SK-N-SH treated with all-trans-retinoic acid at 6 μM for 48 hours (cell line): Measurements from ENCODE around the gene VSIR.

ENCODE experiments used
- ATAC-seq: fragments of 200-7000 bp; cut with Tn5 transposase; 3 replicates; pipeline ENCODE4 v1.9.1; 2020; ENCODE audit warnings: mild to moderate bottlenecking, moderate library complexity
- ARNTL ChIP-seq: fragments of 450-650 bp; formaldehyde crosslinking; IDR thresholded peaks from 2 replicates; pipeline ENCODE4 v1.5.0; 2020; ENCODE audit warnings: low read depth, mild to moderate bottlenecking, moderate library complexity, borderline replicate concordance
- BACH2 ChIP-seq: fragments of 250-450 bp; sonication (Bioruptor Pico); IDR thresholded peaks from 2 replicates; pipeline ENCODE4 v1.9.0; 2021; ENCODE audit warnings: mild to moderate bottlenecking, borderline replicate concordance
- CSDC2 ChIP-seq: fragments of 250-450 bp; sonication (Bioruptor Pico); IDR thresholded peaks from 2 replicates; pipeline ENCODE4 v1.5.0; 2020; ENCODE audit warnings: mild to moderate bottlenecking, moderate library complexity
- ESRRG ChIP-seq: fragments of 250-450 bp; sonication (Bioruptor Pico); IDR thresholded peaks from 2 replicates; pipeline ENCODE4 v1.6.1; 2021; ENCODE audit warnings: mild to moderate bottlenecking
- OSR1 ChIP-seq: fragments of 250-450 bp; sonication (Bioruptor Pico); IDR thresholded peaks from 2 replicates; pipeline ENCODE4 v1.8.0; 2022; ENCODE audit warnings: moderate library complexity, mild to moderate bottlenecking, inconsistent platforms
- PPARA ChIP-seq: fragments of 250-450 bp; sonication (Bioruptor Pico); IDR thresholded peaks from 2 replicates; pipeline ENCODE4 v1.5.0; 2020; ENCODE audit warnings: mild to moderate bottlenecking, borderline replicate concordance
- RARB ChIP-seq: fragments of 250-450 bp; sonication (Bioruptor Pico); IDR thresholded peaks from 2 replicates; pipeline ENCODE4 v1.8.0; 2021; ENCODE audit warnings: mild to moderate bottlenecking, moderate library complexity
- SNAI2 ChIP-seq: fragments of 250-450 bp; sonication (Bioruptor Pico); IDR thresholded peaks from 2 replicates; pipeline ENCODE4 v1.5.0; 2020; ENCODE audit warnings: mild to moderate bottlenecking, moderate library complexity
- TCF4 ChIP-seq: fragments of 250-450 bp; sonication (Bioruptor Pico); IDR thresholded peaks from 2 replicates; pipeline ENCODE4 v1.8.0; 2021; ENCODE audit warnings: mild to moderate bottlenecking, moderate library complexity, borderline replicate concordance
- TOX ChIP-seq: fragments of 250-450 bp; sonication (Bioruptor Pico); IDR thresholded peaks from 2 replicates; pipeline ENCODE4 v1.8.0; 2021; ENCODE audit warnings: mild to moderate bottlenecking, moderate library complexity, borderline replicate concordance
- TSHZ2 ChIP-seq: fragments of 250-450 bp; sonication (Bioruptor Pico); IDR thresholded peaks from 2 replicates; pipeline ENCODE4 v1.5.0; 2020; ENCODE audit warnings: mild to moderate bottlenecking, moderate library complexity
- ZC3H10 ChIP-seq: fragments of 250-450 bp; sonication (Bioruptor Pico); IDR thresholded peaks from 2 replicates; pipeline ENCODE4 v1.5.1; 2021; ENCODE audit warnings: mild to moderate bottlenecking, moderate library complexity
- ZFP3 ChIP-seq: fragments of 250-450 bp; sonication (Bioruptor Pico); IDR thresholded peaks from 2 replicates; pipeline ENCODE4 v1.5.0; 2020; ENCODE audit warnings: mild to moderate bottlenecking, moderate library complexity
- ZNF565 ChIP-seq: fragments of 450-650 bp; formaldehyde crosslinking; conservative IDR thresholded peaks from 2 replicates; pipeline ENCODE4 v1.5.0; 2020; ENCODE audit warnings: low read depth, mild to moderate bottlenecking, moderate library complexity
- ZNF8 ChIP-seq: fragments of 450-650 bp; formaldehyde crosslinking; IDR thresholded peaks from 2 replicates; pipeline ENCODE4 v1.5.0; 2020; ENCODE audit warnings: mild to moderate bottlenecking, moderate library complexity
- TF ChIP-seq, protein P1 (sequence below): fragments of 250-450 bp; sonication (Bioruptor Pico); IDR thresholded peaks from 2 replicates; pipeline ENCODE4 v1.8.0; 2020; ENCODE audit warnings: mild to moderate bottlenecking, moderate library complexity, borderline replicate concordance
- TF ChIP-seq, protein P2 (sequence below): fragments of 250-450 bp; sonication (Bioruptor Pico); IDR thresholded peaks from 2 replicates; pipeline ENCODE4 v1.5.1; 2021; ENCODE audit warnings: mild to moderate bottlenecking, moderate library complexity
- TF ChIP-seq, protein P3 (sequence below): fragments of 250-450 bp; sonication (Bioruptor Pico); IDR thresholded peaks from 2 replicates; pipeline ENCODE4 v1.8.0; 2021; ENCODE audit warnings: low read depth, mild to moderate bottlenecking, moderate library complexity, borderline replicate concordance

VSIR gene

GRCh38 chr10:71743089-71743838 is 30.1 kb downstream of the VSIR start (continued):
- TF ChIP-seq, protein P1, sequence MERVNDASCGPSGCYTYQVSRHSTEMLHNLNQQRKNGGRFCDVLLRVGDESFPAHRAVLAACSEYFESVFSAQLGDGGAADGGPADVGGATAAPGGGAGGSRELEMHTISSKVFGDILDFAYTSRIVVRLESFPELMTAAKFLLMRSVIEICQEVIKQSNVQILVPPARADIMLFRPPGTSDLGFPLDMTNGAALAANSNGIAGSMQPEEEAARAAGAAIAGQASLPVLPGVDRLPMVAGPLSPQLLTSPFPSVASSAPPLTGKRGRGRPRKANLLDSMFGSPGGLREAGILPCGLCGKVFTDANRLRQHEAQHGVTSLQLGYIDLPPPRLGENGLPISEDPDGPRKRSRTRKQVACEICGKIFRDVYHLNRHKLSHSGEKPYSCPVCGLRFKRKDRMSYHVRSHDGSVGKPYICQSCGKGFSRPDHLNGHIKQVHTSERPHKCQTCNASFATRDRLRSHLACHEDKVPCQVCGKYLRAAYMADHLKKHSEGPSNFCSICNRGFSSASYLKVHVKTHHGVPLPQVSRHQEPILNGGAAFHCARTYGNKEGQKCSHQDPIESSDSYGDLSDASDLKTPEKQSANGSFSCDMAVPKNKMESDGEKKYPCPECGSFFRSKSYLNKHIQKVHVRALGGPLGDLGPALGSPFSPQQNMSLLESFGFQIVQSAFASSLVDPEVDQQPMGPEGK (CRISPR knock-in tag) = no peak
- TF ChIP-seq ZC3H10 (CRISPR knock-in tag) (no peak), ZNF8 (no peak), TOX (CRISPR knock-in tag) (no peak)
- TF ChIP-seq, all 23 proteins: peak for 0

GRCh38 chr10:71742301-71743088 is 30.8 kb downstream of the VSIR start:
- TF ChIP-seq ZFP3 (CRISPR knock-in tag) (no peak), RARB (CRISPR knock-in tag) (no peak), TCF4 (CRISPR knock-in tag) (no peak), ZNF565 (no peak), ZNF8 (no peak), OSR1 (no peak), CSDC2 (no peak), TOX (CRISPR knock-in tag) (no peak), ESRRG (CRISPR knock-in tag) (no peak), TSHZ2 (CRISPR knock-in tag) (no peak), PPARA (CRISPR knock-in tag) (no peak), ARNTL (CRISPR knock-in tag) (no peak), ZC3H10 (CRISPR knock-in tag) (no peak), BACH2 (no peak), SNAI2 (CRISPR knock-in tag) (no peak)
- TF ChIP-seq, protein P2, sequence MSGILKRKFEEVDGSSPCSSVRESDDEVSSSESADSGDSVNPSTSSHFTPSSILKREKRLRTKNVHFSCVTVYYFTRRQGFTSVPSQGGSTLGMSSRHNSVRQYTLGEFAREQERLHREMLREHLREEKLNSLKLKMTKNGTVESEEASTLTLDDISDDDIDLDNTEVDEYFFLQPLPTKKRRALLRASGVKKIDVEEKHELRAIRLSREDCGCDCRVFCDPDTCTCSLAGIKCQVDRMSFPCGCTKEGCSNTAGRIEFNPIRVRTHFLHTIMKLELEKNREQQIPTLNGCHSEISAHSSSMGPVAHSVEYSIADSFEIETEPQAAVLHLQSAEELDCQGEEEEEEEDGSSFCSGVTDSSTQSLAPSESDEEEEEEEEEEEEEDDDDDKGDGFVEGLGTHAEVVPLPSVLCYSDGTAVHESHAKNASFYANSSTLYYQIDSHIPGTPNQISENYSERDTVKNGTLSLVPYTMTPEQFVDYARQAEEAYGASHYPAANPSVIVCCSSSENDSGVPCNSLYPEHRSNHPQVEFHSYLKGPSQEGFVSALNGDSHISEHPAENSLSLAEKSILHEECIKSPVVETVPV (CRISPR knock-in tag) = no peak
- TF ChIP-seq, protein P1 (CRISPR knock-in tag) = no peak
- no peak for ATAC-seq

DNA sequence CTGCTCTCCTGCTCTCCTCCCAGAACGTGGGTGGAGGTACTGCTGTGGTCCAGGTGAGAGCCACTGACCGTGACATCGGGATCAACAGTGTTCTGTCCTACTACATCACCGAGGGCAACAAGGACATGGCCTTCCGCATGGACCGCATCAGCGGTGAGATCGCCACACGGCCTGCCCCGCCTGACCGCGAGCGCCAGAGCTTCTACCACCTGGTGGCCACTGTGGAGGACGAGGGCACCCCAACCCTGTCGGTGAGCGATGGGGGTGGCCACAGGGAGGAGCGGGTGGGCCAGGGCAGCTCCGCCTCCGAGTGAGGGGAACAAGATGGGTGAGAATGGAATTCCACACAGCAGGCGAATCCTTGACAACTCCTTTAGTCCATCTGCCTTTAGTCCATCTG is 31.6 kb downstream of the VSIR start:
- ATAC-seq = no peak
- TF ChIP-seq, protein P3, sequence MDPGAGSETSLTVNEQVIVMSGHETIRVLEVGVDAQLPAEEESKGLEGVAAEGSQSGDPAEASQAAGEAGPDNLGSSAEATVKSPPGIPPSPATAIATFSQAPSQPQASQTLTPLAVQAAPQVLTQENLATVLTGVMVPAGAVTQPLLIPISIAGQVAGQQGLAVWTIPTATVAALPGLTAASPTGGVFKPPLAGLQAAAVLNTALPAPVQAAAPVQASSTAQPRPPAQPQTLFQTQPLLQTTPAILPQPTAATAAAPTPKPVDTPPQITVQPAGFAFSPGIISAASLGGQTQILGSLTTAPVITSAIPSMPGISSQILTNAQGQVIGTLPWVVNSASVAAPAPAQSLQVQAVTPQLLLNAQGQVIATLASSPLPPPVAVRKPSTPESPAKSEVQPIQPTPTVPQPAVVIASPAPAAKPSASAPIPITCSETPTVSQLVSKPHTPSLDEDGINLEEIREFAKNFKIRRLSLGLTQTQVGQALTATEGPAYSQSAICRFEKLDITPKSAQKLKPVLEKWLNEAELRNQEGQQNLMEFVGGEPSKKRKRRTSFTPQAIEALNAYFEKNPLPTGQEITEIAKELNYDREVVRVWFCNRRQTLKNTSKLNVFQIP (CRISPR knock-in tag) = no peak
